Thoracic aorta (tissue), 2 donors: ENCODE measurements around the gene CYFIP1. TPM values are rescaled to one million over a fixed set of nuclear protein-coding genes. Genes with fewer than 3 reads are reported as not detected.

ENCODE experiments used
- ATAC-seq: fragments of 150-250 bp; one replicate; pipeline ENCODE4 v1.8.0; 2017; ENCODE audit warnings: low read depth; ENCODE audit not compliant: insufficient number of reproducible peaks, low FRiP score
- DNase-seq: peaks from one replicate; pipeline ENCODE4 v3.0.0-alpha.2; 2020; ENCODE audit warnings: low spot score
- H3K27ac ChIP-seq, 2 donors: fragments of 200-600 bp; sonication (generic); 1 replicate in 1 of 2; 2 replicates in 1 of 2; pipeline ENCODE4 v1.5.1; 2016; ENCODE audit warnings: mild to moderate bottlenecking in 2 of 2, moderate library complexity in 2 of 2
- H3K27me3 ChIP-seq: fragments of 200-600 bp; sonication (generic); replicated peaks from 2 replicates; pipeline ENCODE4 v1.6.0; 2016; ENCODE audit warnings: mild to moderate bottlenecking; ENCODE audit not compliant: insufficient read depth
- H3K36me3 ChIP-seq: fragments of 200-600 bp; sonication (generic); one replicate; pipeline ENCODE4 v1.5.1; 2016
- H3K4me1 ChIP-seq, 2 donors: fragments of 200-600 bp; sonication (generic); 1 replicate in 1 of 2; 2 replicates in 1 of 2; pipeline versions ENCODE4 v1.5.1 to v1.6.0; 2016; ENCODE audit warnings: low read depth in 2 of 2, mild to moderate bottlenecking in 1 of 2; ENCODE audit not compliant: control insufficient read depth in 1 of 2
- H3K4me3 ChIP-seq: fragments of 200-600 bp; sonication (generic); 2 replicates; pipeline ENCODE4 v1.5.1; 2016; ENCODE audit warnings: mild to moderate bottlenecking
- H3K9me3 ChIP-seq: fragments of 200-600 bp; sonication (generic); 2 replicates; pipeline ENCODE4 v1.5.1; 2016
- total RNA-seq, 2 donors: library from RNA; depleted of rRNA; stranded (reverse); fragments of >200 nt; gene quantifications; one replicate each; pipeline versions ENCODE4 v1.1.0 to v1.2.3, GENCODE V29; 2016
- TF ChIP-seq, protein P1 (sequence below): fragments of 200-600 bp; sonication (generic); IDR thresholded peaks from one replicate; pipeline ENCODE4 v1.5.1; 2019; ENCODE audit warnings: antibody characterized with exemption

Gene CYFIP1
- total RNA-seq, 2 donors from 2014 or later = 112 to 150 TPM

- Histone ChIP-seq H3K27ac (no peak overlapping the region), H3K9me3 (no peaks in the 10 kb centered on the region), H3K4me1 (no peaks in the 10 kb centered on the region), H3K4me3 (no peak overlapping the region), H3K27me3 (no peaks in the 10 kb centered on the region), H3K36me3 (peaks cover 67% of the 10 kb centered on the region)
- ATAC-seq (no peak), DNase-seq (no peak)
- TF ChIP-seq, protein P1, sequence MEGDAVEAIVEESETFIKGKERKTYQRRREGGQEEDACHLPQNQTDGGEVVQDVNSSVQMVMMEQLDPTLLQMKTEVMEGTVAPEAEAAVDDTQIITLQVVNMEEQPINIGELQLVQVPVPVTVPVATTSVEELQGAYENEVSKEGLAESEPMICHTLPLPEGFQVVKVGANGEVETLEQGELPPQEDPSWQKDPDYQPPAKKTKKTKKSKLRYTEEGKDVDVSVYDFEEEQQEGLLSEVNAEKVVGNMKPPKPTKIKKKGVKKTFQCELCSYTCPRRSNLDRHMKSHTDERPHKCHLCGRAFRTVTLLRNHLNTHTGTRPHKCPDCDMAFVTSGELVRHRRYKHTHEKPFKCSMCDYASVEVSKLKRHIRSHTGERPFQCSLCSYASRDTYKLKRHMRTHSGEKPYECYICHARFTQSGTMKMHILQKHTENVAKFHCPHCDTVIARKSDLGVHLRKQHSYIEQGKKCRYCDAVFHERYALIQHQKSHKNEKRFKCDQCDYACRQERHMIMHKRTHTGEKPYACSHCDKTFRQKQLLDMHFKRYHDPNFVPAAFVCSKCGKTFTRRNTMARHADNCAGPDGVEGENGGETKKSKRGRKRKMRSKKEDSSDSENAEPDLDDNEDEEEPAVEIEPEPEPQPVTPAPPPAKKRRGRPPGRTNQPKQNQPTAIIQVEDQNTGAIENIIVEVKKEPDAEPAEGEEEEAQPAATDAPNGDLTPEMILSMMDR = no peak
These were observed 76.1 kb downstream of the CYFIP1 start for GRCh38 chr15:22903961-22904534.

DNA sequence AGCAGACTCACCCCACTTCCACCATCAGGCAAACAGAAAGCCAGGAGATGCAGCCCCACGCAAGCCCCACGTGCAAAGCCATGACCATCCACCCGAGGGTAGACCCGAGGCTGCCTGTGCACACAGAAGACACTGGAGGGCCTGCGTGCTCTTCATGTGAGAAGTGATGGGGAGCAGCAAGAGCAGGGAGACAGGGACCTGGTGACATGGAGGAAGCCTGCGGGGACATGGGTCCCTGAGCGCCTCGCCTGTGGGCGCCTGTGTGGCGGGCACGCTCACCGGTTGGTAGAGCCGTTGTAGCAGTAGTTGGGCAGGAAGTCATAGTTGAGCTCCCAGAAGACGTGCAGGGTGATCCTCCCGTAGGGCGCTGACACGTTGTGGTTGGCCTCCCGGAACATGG lies 76.7 kb downstream of the CYFIP1 start:
- H3K36me3 ChIP-seq = peaks cover 66% of the 10 kb centered on the region
- no peak for ATAC-seq

GRCh38 chr15:22902981-22903380 lies 77.2 kb downstream of the CYFIP1 start:
- H3K27ac ChIP-seq = no peak overlapping the region
- no peaks in the 10 kb centered on the region for H3K27me3 ChIP-seq
- ATAC-seq (no peak), DNase-seq (no peak)
- no peak overlapping the region for H3K4me3 ChIP-seq
- H3K9me3 ChIP-seq = no peaks in the 10 kb centered on the region
- TF ChIP-seq, protein P1 = no peak
- no peaks in the 10 kb centered on the region for H3K4me1 ChIP-seq
- peaks cover 63% of the 10 kb centered on the region for H3K36me3 ChIP-seq

More for the DNA sequence above, 76.7 kb downstream of the CYFIP1 start:
- DNase-seq = no peak
- Histone ChIP-seq H3K27ac (no peak overlapping the region), H3K4me3 (no peak overlapping the region), H3K9me3 (no peaks in the 10 kb centered on the region), H3K4me1 (no peaks in the 10 kb centered on the region), H3K27me3 (no peaks in the 10 kb centered on the region)
- TF ChIP-seq, protein P1 = no peak

- DNase-seq (no peak), ATAC-seq (no peak)
- H3K9me3 ChIP-seq = no peaks in the 10 kb centered on the region
- no peak overlapping the region for H3K4me3 ChIP-seq
- no peaks in the 10 kb centered on the region for H3K27me3 ChIP-seq
- H3K36me3 ChIP-seq = peaks cover 59% of the 10 kb centered on the region
- TF ChIP-seq, protein P1 = no peak
- H3K4me1 ChIP-seq = no peaks in the 10 kb centered on the region
- H3K27ac ChIP-seq = no peak overlapping the region
These were observed 77.6 kb downstream of the CYFIP1 start for GRCh38 chr15:22902578-22902977.

DNA sequence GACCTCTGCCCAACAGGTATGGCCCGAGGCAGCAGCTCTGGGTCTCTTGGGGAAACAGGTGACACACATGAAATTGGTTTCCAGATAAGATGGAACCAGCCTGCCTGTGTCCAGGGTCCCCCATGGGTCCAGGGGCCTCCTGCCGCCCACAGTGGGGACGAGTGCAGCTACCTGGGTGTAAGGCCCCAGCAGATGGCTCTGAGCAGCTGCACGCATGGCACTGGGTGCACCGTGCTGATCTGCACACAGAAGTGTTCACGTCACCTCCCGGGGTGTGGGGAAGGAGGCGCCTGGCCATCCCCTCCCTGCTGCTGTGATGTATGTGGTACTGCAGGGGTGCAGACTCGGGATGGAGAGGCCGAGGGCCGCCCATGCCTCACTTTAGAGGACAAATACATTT lies 78.1 kb downstream of the CYFIP1 start:
- TF ChIP-seq, protein P1 = no peak
- no peaks in the 10 kb centered on the region for H3K9me3 ChIP-seq
- H3K4me3 ChIP-seq = no peak overlapping the region
- no peaks in the 10 kb centered on the region for H3K27me3 ChIP-seq
- ATAC-seq (no peak), DNase-seq (no peak)
- no peaks in the 10 kb centered on the region for H3K4me1 ChIP-seq
- H3K36me3 ChIP-seq = peaks cover 53% of the 10 kb centered on the region
- H3K27ac ChIP-seq = no peak overlapping the region
